Breast epithelium (tissue), 3 donors: Measurements from ENCODE around the gene PUM1.
"Not testable (repeated sequence)": the region's sequence is repeated elsewhere in the genome, so short reads cannot be mapped to it uniquely, and the experiment has no call there.

ENCODE experiments used
- POLR2A ChIP-seq: fragments of 450-650 bp; IDR thresholded peaks from one replicate; pipeline ENCODE4 v1.6.1; 2016; ENCODE audit warnings: antibody characterized with exemption, mild to moderate bottlenecking, moderate library complexity
- POLR2AphosphoS5 ChIP-seq, 3 donors: sonication (generic); formaldehyde crosslinking; IDR thresholded peaks; one replicate each; pipeline ENCODE4 v1.6.1; 2017; ENCODE audit warnings: antibody characterized with exemption in 3 of 3
- TF ChIP-seq, protein P1 (sequence below), 3 donors: fragments of 450-650 bp; IDR thresholded peaks; one replicate each; pipeline ENCODE4 v1.5.1; 2016 to 2017; ENCODE audit warnings: antibody characterized with exemption in 3 of 3, mild to moderate bottlenecking in 3 of 3, moderate library complexity in 3 of 3

- TF ChIP-seq, protein P1, sequence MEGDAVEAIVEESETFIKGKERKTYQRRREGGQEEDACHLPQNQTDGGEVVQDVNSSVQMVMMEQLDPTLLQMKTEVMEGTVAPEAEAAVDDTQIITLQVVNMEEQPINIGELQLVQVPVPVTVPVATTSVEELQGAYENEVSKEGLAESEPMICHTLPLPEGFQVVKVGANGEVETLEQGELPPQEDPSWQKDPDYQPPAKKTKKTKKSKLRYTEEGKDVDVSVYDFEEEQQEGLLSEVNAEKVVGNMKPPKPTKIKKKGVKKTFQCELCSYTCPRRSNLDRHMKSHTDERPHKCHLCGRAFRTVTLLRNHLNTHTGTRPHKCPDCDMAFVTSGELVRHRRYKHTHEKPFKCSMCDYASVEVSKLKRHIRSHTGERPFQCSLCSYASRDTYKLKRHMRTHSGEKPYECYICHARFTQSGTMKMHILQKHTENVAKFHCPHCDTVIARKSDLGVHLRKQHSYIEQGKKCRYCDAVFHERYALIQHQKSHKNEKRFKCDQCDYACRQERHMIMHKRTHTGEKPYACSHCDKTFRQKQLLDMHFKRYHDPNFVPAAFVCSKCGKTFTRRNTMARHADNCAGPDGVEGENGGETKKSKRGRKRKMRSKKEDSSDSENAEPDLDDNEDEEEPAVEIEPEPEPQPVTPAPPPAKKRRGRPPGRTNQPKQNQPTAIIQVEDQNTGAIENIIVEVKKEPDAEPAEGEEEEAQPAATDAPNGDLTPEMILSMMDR (IDR thresholded peaks at IDR 0.05), result not testable (repeated sequence)
- not testable (repeated sequence) for TF ChIP-seq POLR2AphosphoS5 (IDR thresholded peaks at IDR 0.05); POLR2A
Measured at GRCh38 chr1:31062162-31062866, 3.2 kb downstream of the PUM1 start.
